Stromal cell of bone marrow (primary cell): ENCODE data around the gene RFNG.

Experiments
- DNase-seq: peaks from one replicate; pipeline ENCODE4 v3.0.0-alpha.2; 2012; ENCODE audit warnings: low read depth

The RFNG gene

DNA sequence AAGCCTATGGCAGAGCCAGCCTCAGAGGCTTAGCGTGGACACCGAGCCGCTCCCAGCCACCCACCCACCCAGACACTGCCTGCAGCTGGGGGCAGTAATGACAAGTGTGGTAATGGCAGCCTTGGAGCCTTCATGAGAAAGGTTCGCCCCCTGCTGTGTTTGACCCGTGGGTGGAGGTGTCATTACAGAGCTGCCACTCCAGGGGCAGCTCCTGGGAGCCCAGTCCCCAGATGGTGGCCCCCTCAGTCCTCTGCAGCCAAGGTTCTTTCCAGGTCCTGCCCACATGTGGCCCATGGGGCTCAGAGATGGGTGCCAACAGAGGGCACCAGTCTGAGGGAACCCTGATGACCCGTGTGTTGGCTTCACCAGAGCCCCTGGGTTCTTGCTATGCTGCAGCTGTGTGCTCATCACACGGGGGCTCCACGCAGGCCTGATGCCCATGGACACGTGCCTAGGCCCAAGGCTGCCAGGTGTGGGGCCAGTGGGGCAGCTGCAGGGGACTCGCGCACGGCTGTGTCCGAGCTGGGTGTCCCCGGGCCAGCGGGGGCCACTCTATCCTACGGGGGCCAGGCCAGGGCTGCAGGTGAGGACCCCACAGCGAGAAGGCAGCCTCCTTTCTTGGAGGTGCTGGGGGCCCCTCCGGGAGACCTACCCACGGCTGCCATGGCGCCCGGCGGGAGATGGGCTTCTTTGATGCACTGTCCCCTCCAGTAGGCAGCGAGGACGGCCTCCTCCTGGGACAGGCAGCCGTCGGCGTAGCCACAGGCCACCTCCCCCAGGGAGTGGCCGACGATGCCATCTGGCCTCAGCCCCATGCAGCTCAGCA, 38.3 kb upstream of the RFNG start:
- DNase-seq = no peak

DNA sequence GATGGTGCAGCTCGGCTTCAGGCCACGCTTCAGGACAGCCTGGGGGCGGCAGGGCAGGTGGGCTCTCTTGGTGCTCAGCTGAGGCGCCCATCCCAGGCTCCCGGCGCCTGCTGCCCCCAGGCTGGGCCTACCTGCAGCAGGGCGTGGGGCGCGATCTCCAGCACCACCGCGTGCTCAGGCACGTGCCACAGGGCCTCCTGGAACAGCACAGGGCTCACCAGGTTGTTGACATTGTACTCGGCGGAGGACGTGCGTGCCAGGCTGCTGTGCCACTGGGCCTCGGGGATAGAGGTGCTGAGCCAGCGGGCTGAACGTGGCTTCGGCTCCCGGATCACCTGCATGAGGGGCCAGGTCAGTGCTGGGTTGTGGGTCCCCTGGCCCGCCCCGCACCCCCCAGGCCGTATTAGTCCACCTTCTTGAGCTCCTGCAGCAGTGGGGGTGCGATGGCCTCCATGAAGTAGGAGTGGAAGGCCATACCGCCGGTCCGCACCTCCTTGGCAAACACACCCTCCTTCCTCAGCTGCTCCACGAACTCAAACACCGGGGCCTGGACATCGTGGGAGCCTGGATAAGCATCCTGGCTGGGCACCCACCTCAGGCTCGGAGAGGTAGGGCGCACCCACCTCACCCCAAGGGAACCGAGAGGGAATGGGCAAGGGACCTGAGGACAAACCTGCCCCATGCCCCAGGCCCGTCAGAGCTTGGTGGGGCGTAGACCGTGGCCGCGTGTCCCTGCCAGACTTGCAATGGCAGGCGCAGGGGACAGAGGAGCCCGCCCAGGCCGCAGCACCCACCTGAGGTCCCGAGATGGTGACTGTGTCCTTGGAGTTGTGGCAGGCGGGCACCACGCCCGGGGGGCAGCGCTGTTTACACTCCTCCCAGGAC, 37.5 kb upstream of the RFNG start:
- no peak for DNase-seq

DNA sequence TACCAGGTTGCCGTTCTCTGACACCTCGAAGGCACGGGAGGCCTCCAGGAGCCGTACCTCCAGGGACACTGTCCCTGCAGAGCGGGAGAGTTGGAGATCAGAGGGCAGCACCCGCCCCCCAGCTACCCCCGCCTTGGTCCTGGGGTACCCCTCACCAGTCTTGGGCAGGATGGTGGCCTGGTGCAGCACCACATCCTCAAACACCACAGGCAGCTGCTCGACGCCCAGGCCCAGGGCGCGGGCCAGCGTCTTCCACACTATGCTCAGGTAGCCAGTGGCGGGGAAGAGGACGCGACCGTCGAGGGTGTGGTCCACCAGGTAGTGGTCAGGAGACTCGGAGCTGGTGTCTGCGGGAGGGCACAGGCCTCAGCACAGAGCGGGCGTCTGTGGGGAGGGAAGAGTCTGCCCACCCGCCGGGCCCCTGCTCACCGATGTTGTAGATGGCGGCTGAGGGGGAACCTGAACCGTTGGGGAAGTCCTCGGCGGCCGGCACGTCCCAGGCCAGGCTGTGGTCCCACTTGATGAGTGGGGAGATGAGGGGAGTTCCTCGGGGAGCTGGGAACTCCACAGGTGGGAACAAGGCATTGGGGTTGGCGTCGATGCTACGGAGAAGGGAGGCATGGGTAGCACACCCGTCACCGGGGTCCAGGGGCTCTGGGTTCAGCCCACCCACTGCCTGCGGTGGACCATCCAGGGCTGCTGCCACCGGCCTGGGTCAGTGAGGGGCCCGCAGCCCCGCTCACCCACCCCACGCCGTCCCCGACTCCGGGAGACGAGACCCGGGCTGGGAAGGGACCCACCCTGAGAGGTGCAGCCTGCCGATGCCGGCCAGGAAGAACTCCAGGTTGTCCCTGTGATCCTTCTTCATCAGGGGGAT, 36.6 kb upstream of the RFNG start:
- DNase-seq = no peak

DNA sequence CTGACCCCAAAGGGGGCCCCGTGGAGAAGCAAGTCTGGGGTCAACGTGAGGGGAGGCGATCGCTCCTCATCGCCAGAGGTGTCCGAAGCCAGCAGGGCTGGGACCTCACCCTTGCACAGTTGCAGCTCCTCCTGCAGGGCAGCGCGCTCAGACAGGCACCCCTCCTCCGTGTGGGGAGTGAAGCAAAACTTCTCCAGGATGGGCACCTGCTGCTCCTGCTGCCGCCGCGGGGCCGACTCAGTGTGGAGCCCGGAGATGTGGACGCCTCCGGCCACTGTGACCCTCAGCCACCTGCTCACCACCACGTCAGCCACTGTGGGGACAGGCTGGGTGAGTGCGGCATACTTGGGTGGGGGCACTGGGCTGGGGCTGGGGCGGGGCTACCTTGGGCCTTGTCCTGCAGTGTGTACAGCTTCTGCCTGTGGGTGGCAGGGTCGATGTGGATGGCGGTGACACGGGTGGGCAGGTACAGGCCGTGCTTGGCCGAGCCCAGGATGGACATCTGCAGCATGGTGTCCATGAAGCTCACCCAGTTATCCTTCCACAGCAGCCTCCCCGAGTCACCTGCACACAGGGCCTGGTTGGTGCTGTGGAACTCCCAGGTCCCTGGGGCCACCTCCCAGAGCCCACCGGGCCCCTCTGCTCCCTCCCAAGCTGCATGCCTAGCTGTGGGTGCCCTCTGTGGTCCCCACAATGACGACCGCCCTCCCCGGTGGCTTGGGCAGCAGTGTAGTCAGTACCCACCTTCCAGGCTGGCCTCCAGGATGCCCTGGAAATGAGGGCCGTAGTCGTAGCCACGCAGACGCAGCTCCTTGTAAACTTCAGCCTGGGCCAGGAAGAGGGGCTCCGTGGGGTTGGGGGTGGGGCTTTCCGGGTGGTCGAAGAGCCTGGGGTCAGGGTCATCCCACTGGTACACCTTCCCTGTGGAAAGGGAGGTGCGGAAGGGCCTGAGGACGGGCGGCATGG, 35.6 kb upstream of the RFNG start:
- DNase-seq = no peak

DNA sequence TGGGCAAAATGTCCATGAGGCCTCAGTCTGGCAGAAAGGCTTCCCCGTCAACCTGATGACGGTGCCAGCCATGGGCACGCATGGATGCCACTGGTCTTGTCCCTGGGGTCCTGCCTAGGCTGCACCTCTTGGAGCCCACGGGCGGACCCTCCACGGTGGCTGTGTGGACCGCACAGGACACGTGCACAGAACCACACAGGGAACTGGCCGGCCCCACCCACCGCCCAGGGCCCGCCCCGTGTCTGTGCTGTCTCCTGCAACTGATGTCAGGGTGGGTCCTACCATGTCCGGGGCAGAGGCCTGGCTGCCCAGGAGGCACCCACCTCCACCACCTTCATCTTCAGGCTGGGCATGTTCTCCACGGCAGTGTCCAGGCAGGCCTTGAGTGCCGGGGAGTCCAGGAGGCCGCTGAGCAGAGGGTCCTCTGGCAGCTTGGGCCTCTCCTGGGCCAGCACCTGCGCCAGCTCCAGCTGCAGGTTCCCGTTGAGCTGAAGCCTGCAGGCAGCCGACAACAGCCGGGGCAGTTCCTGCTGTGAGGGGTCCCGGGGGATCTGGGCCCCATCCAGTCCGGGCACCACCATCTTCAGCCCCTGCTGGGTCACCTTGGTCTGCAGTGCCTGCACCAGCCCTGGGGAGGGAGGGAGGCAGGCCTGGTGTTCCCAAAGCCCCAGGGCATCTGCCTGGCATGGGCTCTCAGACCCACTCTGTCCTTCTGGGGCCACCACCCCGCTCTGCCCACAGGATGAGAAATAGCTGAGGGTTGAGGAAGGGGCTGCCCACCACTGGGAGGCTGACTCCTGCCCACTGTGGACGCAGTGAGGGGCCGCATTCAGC, 34.5 kb upstream of the RFNG start:
- DNase-seq = no peak

DNA sequence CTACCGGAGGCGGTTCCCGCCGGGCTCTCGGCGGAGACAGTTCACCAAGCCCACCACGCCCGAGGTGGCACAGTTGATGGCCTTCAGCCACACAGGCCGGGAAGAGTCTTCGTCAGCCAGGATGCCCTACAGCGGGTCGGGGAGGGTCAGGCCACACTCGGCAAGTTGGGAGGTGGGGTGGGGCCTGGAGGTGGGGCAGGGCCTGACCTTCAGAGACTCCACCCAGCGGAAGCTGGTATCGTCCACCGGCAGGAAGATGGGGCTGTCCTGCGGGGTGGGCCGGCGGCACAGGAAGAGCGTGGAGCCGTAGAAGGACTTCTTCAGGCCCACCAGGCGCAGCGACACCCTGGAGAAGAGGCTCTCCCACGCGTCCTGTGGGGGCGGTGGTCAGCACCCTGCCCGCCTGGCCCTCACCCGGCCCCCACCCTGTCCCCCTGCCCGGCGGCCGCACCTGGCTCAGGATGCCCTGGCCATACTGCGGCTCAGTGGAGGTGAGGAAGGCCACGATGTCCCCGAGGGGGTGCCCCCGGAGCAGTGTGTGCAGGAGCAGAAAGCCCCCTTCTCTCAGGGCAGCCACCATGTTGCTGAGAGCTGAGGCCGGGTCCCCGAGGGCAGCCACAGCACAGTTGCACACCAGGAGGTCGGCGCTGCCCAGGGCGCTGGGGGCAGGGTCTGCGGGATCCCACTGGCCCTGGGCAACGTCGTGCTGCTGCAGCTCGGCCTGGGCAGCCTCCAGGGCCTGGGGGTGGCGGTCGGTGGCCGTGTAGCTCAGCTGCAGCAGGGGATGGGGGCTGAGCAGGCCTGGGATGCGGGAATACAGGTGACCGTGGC, 33.6 kb upstream of the RFNG start:
- no peak for DNase-seq

DNA sequence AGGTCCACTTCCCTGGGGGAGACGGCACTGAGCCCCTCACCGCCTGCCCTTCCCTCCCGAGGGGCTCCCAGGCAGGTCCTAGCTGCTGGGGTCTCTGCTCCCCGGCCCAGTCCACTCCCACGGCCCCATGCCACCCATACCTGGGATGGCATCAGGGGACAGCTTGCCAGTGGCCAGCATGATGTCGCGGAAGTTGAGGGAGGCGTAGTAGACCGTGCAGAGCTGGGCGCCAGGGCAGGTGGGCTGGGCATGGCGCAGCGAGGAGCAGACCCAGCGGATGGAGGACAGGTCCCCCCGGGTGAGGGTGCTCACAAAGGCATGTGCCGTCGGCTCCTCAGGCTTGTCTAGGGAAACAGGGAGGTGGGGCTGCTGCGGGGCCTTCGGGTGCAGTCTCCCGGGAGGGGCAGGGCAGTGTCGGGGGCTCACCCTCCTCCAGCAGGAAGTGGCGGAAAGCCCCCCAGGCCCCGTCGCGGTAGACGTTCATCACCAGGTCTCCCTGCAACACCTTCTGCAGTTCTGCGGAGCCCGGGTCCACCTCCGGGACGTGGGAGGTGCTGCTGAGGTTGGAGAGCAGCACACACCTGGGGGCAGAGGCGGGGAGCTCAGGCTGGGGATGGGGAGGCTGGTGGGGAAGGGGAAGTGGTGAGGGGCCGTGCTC, 32.9 kb upstream of the RFNG start:
- DNase-seq = no peak

DNA sequence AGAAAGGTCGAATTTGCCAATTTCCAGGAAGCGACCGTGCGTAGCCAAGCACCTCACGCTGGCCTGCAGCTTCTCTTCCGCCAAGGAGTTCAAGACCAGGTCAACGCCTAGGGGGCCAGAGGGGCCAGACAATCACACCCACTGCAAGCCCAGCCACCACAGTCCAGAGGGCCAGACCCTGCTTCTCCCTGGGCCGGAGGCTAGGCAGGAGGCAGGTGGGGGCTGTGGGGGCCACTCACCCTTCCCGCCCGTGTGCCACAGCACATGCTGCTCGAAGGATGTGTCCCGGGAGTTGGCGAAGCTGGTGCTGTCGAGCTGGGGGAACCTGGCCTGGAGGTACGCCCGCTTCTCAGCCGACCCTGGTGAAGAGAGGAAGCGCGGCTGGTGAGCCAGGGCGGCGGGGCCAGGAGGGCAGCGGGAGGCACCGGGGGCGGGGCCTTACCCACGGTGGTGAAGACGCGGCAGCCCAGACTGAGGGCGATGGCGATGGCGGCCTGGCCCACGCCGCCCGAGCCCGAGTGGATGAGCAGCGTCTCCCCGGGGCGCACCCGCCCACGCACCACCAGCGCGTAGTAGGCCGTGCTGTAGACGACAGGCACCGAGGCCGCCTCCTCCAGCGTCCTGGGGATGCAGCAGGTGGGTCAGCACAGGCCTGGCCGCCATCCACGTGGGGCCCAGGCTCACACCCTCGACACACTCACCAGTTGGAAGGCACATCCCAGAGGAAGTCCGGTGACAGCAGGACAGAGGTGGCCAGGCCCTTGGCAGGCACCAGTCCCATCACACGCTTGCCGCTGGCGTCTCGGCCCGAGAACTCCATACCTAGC, 32.1 kb upstream of the RFNG start:
- DNase-seq = no peak

DNA sequence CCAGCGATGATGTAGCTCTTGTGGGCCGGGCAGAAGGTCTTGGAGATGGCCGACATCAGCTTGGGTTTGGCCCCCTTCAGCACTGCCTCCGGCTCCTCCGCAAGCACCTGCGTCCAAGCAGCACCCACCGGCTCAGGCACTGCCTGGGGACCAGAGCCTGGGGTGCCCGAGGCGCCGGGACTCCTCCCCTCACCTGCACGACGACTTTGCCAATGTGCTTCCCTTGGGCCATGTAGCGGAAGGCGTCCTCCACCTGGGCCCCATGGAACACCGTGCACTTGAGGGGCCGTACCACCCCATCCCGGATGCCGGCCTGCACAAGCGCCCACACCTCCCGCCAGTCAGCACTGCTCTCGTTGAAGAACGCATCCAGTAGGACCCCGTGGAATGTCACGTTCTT, 31.4 kb upstream of the RFNG start:
- no peak for DNase-seq

DNA sequence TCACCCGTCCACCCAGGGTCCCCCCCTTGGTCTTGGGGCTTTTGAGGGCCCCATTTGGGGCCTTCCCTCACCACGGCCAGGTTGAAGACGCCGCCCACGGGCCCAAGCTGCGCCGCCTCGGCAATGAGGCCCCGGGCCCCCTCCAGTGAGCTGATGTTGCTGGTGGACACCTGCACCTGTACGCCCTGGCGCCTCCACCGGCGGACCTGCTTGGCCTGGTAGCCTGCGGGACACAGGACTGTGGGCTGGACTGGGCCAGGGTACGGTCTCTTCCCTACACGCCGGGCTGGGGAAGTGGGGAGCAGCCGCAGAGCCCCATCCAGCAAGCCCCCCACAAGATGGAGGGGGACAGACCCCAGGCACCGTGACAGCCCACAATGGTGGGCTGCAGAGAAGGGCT, 30.8 kb upstream of the RFNG start:
- no peak for DNase-seq

DNA sequence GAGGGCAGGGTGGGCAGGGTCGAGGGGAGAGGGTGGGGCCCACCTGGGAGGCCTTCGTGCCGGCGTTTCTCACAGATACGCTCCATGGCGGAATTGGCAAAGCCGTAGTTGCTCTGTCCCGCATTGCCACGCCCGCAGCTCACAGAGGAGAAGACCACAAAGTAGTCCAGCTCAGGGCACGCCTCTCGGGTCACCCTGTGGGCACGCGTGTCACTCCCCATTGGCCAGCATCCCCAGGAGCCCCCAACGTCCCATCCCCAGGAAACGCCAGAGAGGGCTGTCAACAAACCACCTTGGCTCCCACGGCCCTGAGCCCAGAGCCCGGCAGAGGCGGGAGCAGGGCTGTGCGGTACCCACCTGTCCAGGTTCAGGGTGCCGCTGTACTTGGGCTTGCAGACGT, 30.4 kb upstream of the RFNG start:
- DNase-seq = no peak

DNA sequence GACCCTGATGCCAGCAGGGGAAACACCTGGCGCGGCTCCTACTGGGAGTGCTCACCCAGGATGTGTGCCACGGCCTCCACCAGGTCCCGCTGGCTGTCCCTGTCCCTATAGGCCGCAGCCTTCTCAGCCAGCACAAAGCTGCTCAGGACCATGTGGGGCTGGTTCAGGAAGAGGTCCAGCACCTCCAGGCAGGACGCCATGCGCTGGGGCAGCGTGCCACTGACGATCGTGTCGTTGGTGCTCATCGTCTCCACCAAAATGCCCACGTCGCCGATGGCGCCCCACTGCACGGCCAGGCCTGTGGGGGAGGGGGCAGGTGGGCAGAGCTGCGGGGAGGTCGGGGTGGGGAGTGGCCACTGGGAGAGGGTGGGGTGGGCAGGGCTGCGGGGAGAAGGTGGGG, 29.9 kb upstream of the RFNG start:
- DNase-seq = no peak

DNA sequence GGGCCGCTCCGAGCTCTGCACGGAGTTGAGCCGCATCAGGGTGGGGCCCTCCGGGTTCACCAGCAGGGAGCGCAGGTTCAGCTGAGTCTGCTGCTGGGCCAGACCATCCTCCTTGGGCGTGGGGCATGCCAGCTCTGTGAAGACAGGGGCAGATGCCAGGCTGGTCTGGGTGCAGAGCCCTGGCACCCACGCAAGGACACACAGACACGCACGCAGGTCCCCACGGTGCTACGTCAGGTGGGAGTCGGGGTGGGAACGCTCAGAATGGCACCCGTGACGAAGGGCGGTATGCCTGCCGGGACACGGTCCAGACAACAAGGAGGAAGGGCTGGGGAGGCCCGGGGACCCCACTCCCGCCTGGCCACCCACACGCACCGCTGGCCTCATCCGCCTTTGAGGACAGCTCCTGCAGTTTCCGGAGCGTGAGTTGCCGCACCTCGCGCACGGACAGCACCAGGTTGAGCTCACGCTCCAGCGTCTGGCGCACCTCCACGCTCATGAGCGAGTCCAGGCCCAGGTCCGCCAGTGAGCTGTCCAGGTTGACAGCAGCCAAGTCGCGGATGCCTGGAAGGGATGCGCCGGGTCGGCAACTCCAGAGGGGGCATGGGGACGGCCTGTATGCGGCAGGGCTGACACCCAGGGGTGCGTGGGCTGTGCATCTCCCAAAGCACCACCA, 29.3 kb upstream of the RFNG start:
- DNase-seq = no peak

DNA sequence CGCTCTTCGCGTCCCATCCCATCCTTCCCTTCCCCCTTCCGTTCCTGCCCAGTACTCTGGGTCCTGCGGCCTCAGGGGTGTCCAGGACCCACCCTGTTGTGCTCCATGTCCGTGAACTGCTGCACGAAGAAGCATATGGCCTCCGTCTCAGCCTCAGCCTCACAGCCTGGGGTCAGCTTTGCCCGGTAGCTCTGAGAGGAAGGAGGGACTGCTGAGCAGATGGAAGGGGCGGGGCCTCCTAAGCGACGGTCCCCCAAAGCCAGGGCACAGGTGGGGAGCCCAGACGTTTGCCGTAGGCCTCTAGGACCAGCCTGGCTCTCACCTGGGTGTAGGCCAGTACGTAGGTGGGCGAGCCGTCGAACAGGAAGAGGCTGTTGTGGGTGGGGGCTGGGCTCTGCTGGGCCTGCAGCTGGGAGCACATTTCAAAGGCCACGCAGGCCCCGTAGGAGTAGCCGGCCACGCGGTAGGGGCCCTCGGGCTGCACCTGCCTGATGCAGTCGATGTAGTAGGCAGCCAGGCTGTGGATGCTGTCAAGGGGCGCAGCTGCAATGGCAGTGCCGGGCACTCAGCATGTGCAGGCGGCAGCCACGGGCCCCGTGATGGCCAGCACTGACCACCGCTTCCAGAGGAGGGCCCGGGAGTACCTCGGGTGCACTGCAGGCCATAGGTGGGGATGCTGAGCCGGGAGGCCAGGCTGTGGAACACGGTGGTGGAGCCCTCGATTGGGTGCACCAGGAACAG, 28.6 kb upstream of the RFNG start:
- no peak for DNase-seq

DNA sequence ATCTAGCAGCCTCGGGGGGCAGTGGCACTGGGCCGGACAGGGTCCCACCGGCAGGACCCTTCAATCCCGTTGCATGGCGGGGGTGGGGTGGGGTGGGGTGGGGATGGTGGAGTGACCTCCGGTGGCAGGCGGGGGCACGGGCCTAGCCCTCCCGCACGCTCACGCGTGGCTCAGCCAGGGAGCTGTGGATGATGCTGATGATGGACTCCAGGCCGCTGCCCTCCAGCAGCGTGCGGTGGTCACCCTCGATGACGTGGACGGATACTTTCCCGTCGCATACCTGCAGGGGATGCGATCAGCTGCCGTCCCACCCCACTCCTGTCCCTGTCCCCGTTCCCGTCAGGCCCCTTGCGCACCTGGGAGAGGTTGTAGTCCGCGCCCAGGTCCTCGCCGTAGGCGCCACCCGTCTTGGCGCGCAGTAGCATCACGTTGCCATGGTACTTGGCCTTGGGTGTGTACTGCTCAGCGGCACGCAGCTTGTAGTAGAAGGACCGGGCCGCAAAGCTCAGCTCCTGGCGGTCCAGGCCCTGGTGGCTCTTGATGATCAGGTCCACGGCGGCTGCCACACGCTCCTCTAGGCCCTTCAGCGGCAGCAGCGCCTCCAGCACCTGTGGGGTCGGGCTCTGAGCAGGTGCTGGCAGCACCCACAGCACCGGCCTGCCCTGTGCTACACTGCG, 27.5 kb upstream of the RFNG start:
- no peak for DNase-seq

DNA sequence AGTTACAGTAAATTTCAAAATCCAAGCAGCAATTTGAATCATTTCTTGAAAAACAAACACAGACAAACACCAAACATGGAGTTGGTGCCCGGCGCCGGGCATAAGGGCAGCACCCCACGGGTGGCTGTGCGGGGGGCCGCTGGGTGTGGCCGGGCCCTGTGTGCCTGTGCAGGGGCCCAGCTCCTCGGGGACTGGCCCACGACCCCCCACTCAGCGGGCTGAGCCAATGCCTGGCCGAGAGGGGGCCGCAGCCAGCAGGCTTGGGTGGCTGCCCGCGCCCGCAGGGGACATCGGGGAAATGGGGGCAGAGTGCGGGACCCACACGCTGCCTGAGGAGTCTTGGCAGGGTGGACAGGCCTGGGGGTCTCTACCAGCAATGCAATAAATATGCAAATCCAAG, 26.8 kb upstream of the RFNG start:
- no peak for DNase-seq
